H7 (cell line): Measurements from ENCODE around the gene PDPK1. TPM values are rescaled to one million over a fixed set of nuclear protein-coding genes. Genes with fewer than 3 reads are reported as not detected.
"Not testable (repeated sequence)": the region's sequence is repeated elsewhere in the genome, so short reads cannot be mapped to it uniquely, and the experiment has no call there.

ENCODE experiments used
- DNase-seq: peaks from one replicate; pipeline ENCODE4 v3.0.0; 2012
- H3K27me3 ChIP-seq: 2 replicates; pipeline ENCODE4 v1.6.0; 2011; ENCODE audit warnings: mild to moderate bottlenecking, low read length; ENCODE audit not compliant: control insufficient read depth, insufficient read depth
- H3K36me3 ChIP-seq: replicated peaks from 2 replicates; pipeline ENCODE4 v1.5.1; 2011; ENCODE audit warnings: low read length; ENCODE audit not compliant: control insufficient read depth, insufficient read depth
- H3K4me3 ChIP-seq: 2 replicates; pipeline ENCODE4 v1.5.1; 2011; ENCODE audit warnings: low read depth, mild to moderate bottlenecking, control low read depth, low read length, moderate library complexity; ENCODE audit not compliant: insufficient read depth
- total RNA-seq: library from RNA; depleted of rRNA; stranded (reverse); fragments of >200 nt; shearing (Covaris generic); gene quantifications from 2 replicates; pipeline ENCODE4 v1.2.3, GENCODE V29; 2014

PDPK1 gene
- total RNA-seq, 1 experiment from 2014 or later, result 11.4 TPM

DNA sequence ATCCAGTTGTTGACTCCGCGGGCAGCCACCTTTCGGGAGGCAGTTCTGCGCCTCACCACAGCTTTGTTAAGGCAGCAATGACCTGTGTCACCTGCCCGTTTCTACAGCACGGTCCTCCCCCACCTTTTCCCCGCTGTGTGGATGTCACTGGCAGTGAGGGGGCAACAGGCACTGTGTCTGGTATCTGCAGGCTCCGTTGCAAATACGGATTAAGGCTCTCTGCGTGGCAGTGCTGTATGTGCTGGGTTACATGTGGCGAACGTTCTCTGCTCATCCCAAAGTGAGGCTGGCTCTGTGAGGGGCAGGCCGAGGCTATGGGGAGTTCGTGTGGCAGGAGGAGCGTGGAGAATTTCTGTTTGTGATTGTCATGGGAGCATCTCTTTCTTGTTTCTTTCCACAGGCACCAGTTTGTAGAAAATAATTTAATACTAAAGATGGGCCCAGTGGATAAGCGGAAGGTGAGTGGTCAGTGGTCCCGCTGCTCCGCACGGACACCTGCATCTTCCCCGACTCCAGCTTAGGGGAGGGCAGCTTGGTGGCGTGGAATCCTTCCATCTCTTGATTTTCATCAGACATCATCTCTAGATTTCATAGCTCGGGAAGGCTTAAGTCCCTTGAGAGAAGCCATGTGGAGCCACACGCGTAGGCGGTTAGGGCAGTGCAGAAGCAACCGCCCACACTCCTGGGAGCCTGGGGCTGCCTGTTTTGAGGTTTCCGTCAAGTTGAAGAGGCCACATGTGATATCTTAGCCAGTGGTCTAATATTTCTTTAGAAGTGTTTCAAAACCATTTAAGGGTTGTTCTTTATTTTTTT, 57.8 kb downstream of the PDPK1 start:
- H3K4me3 ChIP-seq, result no peak overlapping the region
- DNase-seq, result no peak
- H3K27me3 ChIP-seq, result no peaks in the 10 kb centered on the region
- no peaks in the 10 kb centered on the region; the same call in 1 of the 2 replicates for H3K36me3 ChIP-seq

DNA sequence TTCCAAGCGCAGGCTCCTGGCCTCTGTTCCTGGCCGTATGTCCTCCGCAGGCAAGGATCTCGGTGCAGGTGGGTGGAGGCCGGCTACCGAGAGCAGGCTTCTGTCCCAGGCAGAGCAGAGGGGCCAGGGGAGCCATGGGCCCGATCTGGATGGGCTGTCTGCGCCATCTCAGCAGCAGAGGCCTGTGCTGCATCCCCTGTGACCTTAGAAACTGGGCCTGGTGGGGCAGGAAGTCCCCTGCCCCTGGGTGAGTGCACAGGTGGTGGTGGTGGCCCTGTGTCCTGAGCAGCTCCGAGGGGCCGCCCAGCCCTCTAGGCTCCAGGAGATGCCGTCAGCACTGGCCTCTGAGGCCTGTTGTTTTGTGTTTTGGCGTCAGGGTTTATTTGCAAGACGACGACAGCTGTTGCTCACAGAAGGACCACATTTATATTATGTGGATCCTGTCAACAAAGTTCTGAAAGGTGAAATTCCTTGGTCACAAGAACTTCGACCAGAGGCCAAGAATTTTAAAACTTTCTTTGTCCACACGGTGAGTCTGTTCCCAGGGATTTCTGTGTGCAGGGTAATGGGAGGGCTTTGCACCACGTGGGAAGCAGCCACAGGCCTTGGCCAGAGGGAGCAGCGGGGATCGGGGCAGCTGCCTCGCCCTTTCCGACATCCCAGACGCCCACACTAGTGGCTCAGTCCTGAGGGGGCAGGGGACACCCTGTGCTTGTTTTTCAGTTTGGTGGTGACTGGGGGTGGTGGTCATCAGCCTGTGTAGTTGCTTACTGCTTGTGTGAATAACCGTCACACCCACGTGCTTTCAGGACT, 59.1 kb downstream of the PDPK1 start:
- H3K27me3 ChIP-seq, result no peaks in the 10 kb centered on the region
- H3K36me3 ChIP-seq, result no peaks in the 10 kb centered on the region; the same call in 1 of the 2 replicates
- peak; percentile 37 for DNase-seq

DNA sequence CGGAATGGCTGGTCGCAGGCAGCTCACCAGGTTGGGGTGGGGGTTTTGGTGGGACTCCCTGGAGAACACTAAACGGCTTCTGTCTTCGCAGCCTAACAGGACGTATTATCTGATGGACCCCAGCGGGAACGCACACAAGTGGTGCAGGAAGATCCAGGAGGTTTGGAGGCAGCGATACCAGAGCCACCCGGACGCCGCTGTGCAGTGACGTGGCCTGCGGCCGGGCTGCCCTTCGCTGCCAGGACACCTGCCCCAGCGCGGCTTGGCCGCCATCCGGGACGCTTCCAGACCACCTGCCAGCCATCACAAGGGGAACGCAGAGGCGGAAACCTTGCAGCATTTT, 59.7 kb downstream of the PDPK1 start:
- peak; percentile 44 for DNase-seq
- Histone ChIP-seq H3K27me3 (no peaks in the 10 kb centered on the region), H3K4me3 (no peak overlapping the region), H3K36me3 (no peaks in the 10 kb centered on the region; the same call in 1 of the 2 replicates)

More for the DNA sequence above, 59.1 kb downstream of the PDPK1 start:
- H3K4me3 ChIP-seq, result no peak overlapping the region

DNA sequence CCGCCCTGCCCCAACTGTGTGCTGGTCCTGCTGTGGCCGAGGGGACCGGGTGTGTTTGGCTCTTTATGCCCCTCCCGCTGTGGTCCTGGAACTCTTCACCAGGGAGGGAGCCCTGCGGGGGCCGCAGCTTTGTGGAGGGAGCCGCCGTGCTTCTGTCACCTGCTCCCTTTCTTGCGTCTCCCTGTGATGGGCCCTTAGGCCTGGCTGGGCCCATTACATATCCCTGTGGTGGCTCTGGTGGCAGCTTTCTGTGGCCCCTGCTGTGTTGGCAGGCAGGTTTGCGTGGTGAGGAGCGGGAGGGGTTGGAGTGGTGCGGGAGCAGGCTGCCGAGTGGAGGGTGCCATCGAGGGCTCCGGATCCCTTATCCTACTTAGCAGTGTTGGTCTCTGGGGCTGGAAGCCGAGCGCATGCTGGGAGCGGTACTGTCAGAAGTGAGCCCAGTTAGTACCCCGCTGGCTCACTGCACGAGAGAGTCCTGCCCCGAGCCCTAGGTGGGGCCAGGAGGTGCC, 60.4 kb downstream of the PDPK1 start:
- DNase-seq, result peak; percentile 55
- H3K36me3 ChIP-seq, result no peaks in the 10 kb centered on the region; the same call in 1 of the 2 replicates
- H3K4me3 ChIP-seq, result no peak overlapping the region
- no peaks in the 10 kb centered on the region for H3K27me3 ChIP-seq

DNA sequence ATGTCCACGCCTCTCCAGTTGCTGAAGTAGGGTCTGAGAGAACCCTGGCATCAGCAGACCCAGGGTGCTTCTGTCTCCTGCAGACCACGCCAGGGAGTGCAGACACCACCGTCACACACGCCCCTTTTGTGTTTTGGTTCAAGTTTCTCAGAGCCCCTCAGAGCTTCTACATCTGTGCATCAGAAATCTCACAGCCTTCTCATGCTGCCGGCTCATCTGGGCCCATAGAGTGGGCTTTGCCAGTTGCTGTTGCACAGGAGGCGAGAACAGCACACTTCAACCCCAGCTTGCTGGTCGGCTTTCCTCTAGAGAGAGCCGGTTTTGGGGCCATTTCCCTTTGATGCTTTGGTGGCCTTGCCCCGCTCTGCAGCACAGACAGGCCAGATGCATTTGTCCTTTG, 60.9 kb downstream of the PDPK1 start:
- Histone ChIP-seq H3K27me3 (no peaks in the 10 kb centered on the region), H3K36me3 (no peaks in the 10 kb centered on the region; the same call in 1 of the 2 replicates), H3K4me3 (no peak overlapping the region)
- peak; percentile 46 for DNase-seq

DNA sequence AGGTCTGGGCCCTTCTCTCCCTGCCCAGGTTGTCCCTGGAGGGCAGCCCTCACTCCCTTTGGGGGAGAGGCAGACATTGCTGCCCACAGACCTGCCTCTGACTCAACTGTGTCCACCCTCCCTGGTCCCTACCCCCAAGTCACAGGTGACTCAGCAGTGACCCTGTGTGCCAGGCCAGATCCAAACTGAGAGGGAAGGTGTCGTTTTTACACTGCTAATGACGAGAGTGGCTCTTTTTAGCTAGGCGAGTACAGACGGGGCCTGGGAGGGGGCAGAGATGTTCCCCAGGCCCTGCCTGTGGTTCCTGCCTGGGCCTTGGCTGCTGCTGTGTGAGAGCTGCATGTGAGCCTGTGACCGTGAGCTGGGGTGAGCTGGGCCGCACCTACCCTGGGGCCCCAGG, 61.3 kb downstream of the PDPK1 start:
- not testable (repeated sequence) for DNase-seq, H3K27me3 ChIP-seq, H3K36me3 ChIP-seq, H3K4me3 ChIP-seq

DNA sequence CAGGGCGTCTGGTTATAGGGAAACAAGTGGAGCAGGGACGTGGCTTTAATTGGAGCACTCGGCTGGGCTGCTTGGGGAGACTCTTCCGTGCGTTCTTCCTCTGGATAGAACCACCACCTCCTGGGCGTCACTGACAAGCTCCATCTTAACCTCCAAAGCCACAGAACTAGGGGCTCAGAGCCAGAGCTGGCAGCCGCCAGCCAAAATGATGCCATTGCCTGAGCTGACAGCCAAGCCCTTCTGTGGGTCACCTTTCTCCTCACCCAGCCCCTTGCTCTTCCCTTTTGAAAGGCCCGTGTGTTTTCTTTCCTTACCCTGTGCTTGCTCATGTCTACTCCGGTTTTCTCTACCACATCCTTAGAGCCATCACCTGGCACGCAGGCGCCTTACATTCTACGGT, 62.0 kb downstream of the PDPK1 start:
- H3K36me3 ChIP-seq, DNase-seq, H3K27me3 ChIP-seq: not testable (repeated sequence)

DNA sequence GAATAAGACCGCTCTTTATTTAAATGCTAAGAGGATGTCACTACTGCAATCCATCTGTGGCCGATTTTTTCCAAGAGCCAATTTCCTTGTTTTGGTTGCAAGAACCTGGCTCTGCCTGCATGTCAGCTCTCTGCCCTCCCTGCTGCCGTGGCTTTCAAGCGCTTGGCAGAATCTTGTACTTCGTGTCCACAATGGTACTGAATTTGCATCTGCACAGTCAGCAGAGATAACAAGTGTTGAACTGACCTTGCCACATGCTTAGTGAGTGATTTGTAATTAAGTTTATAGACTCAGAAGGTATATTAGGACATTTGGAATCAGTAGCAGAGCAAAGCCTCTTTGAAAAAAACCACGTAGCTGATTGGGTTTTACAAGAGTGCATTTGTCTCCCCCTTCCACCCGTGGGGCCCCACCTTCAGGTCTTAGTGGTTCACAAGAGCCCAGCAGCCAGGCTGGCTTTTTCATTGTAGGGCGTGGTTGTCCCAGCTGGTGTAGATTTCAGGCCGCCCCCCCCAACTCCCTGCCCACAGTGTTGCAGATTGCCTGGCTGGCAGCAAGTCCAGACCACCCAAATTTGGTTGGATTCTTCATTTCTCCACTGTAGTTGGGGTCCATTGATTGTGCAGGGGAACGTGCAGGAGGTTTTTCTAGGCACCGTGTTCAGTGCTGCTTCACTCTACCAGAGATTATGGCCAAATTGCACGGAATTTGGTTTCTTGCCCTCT, 63.6 kb downstream of the PDPK1 start:
- H3K27me3 ChIP-seq, H3K4me3 ChIP-seq, H3K36me3 ChIP-seq, DNase-seq: not testable (repeated sequence)

More for the DNA sequence above, 62.0 kb downstream of the PDPK1 start:
- H3K4me3 ChIP-seq, result not testable (repeated sequence)

DNA sequence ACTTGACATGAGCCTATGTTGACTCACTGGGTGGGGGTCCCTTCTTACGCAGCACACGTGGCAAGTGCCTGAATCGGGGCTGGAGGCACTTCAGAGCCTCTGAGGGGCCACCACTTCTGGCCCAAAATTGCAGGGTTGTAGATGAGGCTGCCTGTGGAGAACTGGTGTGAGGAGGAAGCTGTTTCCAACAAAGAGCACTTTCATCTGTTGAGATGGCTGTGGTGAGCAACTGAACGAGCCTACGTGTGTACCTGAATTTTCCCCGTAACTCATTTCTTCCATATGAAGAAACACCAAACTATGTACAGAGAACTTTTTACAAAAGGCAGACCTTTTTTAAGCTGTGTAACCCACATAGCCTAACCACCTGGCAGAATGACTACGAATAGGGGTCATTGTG, 64.4 kb downstream of the PDPK1 start:
- H3K36me3 ChIP-seq, H3K4me3 ChIP-seq, H3K27me3 ChIP-seq, DNase-seq: not testable (repeated sequence)

DNA sequence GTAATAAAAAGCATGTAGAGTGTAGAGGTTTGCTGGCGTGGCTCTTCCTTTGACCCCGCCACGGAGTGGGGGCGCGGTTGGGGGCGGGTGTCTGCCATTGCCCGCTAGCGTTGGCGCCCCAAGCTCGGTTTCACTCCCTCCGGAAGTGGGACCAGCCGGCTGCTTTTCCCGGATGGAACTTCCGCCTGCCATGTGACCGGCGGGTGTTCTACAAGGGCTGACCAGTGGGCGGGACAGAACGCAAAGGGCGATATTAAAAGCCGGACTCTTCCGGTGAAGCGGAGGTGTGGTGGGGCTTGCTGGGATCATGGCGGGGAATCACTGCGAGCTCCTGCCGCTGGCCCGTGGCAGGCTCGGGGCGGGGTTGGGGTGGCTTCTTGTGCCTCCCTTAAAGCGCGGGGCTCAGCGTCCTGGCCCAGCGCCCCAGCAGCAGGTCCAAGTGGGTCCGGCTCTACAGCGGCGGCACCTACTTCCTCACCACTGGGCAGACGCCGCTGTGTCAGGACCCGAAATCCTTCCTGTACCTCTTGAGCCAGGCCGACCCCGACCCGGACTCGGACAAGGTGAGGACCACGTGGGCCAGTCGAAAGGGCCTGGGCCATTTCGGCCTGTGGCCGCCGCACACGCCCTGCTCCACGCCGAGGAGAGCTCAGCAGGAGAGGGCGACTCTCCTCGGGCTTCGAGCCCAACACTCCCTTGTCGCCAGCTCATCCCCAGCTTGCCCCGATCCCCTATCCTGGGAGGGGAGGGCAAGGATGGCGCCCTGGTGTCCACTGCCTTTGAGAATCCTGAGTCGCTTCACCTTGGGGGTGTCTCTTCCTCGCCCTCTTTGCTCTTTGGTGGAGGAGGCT, 65.6 kb downstream of the PDPK1 start:
- Histone ChIP-seq H3K27me3 (no peaks in the 10 kb centered on the region), H3K4me3 (peak overlapping the region; percentile 91), H3K36me3 (no peaks in the 10 kb centered on the region)
- peak; percentile 99 for DNase-seq

DNA sequence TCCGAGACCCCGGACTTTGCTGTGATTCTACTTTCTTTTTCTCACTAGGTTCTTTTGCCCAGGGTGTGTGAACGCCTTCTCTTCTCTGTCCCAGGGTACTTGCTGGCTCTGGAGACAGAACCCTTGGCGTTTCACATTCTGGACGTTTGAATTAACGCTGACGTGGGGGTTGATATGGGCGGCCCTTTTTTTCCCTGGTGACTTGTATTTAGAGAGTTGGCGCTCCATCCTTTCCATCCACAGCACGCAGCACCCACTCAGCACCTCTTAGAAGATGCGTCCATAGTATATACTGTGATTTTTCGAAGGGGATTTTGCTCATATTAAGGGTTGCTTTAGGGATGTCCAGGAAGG, 66.2 kb downstream of the PDPK1 start:
- DNase-seq, H3K36me3 ChIP-seq, H3K27me3 ChIP-seq: not testable (repeated sequence)
- peak overlapping the region; percentile 91 for H3K4me3 ChIP-seq

DNA sequence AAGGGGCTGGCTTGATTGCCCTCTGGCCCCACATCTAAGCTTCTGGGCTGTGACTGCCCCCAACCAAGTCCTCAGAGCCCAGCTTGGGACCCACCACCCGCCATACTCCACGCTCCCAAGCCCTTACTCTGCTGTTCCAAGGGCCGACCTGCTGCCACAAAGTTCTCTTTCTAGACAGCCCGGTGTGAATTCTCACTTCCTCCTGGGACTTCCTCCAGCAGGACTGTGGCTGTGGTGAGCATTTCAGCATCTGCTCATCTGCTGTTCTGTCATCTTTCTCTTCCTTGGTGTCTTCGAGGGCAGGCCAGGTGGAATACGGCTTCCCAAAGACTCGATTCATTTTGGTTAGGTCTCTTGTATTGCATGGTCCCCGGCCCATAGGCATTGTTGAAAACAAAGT, 69.0 kb downstream of the PDPK1 start:
- DNase-seq, H3K36me3 ChIP-seq, H3K4me3 ChIP-seq, H3K27me3 ChIP-seq: not testable (repeated sequence)

DNA sequence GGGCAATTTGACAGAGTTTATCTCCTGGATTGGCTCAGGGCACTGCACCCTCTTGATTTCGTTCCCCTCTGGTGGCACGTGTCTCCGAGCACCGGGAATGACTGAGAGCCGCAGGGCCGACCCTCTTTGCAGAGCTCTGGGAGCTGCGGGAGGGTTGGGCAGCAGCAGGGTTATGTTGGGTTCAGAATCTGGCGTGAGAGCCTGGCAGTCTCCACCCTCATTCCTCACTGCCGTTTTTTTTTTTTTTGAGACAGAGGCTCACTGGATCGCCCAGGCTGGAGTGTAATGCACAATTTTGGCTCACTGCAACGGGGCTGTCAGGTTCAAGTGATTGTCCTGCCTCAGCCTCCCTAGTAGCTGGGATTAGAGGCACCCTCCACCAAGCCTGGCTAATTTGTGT, 71.5 kb downstream of the PDPK1 start:
- H3K36me3 ChIP-seq, H3K27me3 ChIP-seq, H3K4me3 ChIP-seq, DNase-seq: not testable (repeated sequence)
